Thyroid gland (tissue), 4 donors: ENCODE results near the gene MAST4.

Experiments
- POLR2A ChIP-seq, 2 donors: fragments of 450-650 bp; IDR thresholded peaks; one replicate each; pipeline ENCODE4 v1.6.1; 2017; ENCODE audit warnings: antibody characterized with exemption in 2 of 2, mild to moderate bottlenecking in 2 of 2, moderate library complexity in 1 of 2
- TF ChIP-seq, protein P1 (sequence below), 6 experiments: fragments of 200-600 bp in 3 of 6; fragments of 450-650 bp in 3 of 6; sonication (generic) in 3 of 6; IDR thresholded peaks; one replicate each; pipeline ENCODE4 v1.5.1; 2016 to 2019; ENCODE audit warnings: antibody characterized with exemption in 6 of 6, mild to moderate bottlenecking in 2 of 6, inconsistent platforms in 1 of 6, moderate library complexity in 1 of 6

DNA sequence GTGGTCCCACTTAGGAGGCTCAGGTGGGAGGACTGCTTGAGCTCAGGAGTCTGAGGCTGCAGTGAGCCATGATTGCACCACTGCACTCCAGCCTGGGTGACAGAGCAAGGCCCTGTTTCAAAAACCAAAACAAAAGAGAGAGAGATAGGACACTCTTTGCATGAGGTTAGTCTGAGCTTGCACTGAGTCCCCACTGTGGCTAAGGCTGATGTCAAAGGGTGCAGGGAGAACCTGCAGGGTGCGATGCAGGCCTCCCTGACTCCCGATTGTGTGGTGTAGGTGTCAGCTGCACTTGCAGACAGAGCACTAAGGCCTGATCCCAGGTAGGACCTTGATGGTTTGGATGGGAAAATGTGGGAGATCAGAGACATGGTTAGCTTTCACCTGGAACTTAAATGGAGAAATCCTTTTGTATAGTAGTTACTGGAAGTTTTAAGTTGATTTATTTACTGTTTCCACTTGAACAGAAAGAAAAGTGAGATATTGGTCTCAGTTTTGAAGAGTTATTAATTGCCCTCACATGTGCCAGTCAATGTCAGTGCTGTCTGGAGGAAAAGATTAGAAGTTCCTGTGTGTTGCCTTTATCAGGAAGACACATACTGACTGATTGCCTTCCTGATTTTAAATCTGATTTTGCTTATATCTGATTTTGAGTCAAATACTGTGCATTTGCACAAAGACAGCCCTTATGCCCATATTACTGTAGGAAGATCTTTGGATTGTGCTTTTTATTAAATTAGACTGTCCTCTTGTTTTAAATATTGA lies 260.0 kb downstream of the MAST4 start:
- TF ChIP-seq, protein P1, sequence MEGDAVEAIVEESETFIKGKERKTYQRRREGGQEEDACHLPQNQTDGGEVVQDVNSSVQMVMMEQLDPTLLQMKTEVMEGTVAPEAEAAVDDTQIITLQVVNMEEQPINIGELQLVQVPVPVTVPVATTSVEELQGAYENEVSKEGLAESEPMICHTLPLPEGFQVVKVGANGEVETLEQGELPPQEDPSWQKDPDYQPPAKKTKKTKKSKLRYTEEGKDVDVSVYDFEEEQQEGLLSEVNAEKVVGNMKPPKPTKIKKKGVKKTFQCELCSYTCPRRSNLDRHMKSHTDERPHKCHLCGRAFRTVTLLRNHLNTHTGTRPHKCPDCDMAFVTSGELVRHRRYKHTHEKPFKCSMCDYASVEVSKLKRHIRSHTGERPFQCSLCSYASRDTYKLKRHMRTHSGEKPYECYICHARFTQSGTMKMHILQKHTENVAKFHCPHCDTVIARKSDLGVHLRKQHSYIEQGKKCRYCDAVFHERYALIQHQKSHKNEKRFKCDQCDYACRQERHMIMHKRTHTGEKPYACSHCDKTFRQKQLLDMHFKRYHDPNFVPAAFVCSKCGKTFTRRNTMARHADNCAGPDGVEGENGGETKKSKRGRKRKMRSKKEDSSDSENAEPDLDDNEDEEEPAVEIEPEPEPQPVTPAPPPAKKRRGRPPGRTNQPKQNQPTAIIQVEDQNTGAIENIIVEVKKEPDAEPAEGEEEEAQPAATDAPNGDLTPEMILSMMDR (IDR thresholded peaks at IDR 0.05): no peak
- no peak for TF ChIP-seq POLR2A (IDR thresholded peaks at IDR 0.05)
